Measurements from ENCODE around the gene WDR62. TPM values are rescaled to one million over a fixed set of nuclear protein-coding genes. Genes with fewer than 3 reads are reported as not detected.

Gene WDR62
- total and polyA plus RNA-seq, 10 of the 15 experiments (the other 5 are each of a cell fraction or from before 2014, with no cell fraction given): 0.08 to 20.6 (median 10.9) TPM

DNA sequence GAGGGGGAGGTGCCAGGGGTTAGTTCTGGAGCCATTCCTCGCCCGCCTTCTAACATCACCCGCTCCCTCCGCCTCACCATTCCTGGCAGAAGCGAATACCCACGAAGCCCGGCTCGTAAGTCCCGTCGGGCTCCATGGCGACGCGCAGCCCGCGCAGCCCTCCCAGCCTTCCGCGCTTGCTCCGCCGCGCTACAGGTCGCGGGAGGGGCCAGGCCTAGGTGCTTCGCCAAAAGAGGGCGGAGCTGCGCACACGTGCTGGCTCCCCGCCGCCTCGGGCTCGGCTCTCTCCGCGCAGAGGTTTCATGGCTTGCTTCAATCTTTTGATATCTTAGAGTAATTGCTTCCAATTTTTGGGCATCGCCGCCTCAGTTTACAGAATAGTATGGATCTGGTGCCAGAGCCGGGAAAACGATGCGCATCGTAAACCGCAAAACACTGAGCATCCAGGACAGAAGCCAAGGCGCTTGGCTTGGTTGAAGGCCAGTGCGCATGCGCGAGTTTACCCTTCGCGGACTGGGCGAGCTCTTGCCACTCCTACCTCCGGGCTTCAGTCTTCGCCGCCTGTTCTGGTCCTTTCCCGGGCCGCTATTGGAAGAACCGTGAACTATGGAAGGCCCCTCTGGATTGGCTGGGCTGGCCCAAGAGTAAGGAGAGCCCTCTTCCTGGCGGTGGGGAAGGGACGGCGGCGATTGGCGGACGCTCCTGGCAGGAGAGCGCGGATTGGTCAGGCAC, 60.2 kb downstream of the WDR62 start, which contains the start of gene POLR2I (continued):
- no peak for TF ChIP-seq ZNF24 (IDR thresholded peaks at IDR 0.05)
- TF ChIP-seq POLR2AphosphoS2 (IDR thresholded peaks at IDR 0.05; ENCODE audit: low read depth, low read length): 0 out of 2 replicates have a peak, but pooled peaks have one; percentile 56
- TF ChIP-seq EED (IDR thresholded peaks at IDR 0.05; ENCODE audit: low read depth): 0 out of 2 replicates have a peak, but pooled peaks have one; percentile 42
- TF ChIP-seq, protein P1, sequence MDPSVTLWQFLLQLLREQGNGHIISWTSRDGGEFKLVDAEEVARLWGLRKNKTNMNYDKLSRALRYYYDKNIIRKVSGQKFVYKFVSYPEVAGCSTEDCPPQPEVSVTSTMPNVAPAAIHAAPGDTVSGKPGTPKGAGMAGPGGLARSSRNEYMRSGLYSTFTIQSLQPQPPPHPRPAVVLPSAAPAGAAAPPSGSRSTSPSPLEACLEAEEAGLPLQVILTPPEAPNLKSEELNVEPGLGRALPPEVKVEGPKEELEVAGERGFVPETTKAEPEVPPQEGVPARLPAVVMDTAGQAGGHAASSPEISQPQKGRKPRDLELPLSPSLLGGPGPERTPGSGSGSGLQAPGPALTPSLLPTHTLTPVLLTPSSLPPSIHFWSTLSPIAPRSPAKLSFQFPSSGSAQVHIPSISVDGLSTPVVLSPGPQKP (IDR thresholded peaks at IDR 0.05; ENCODE audit: low read depth, low read length): no peak
- peak; percentile 86 for TF ChIP-seq RFX5 (IDR thresholded peaks at IDR 0.05; ENCODE audit: low read depth, low read length)
- TF ChIP-seq, protein P2, sequence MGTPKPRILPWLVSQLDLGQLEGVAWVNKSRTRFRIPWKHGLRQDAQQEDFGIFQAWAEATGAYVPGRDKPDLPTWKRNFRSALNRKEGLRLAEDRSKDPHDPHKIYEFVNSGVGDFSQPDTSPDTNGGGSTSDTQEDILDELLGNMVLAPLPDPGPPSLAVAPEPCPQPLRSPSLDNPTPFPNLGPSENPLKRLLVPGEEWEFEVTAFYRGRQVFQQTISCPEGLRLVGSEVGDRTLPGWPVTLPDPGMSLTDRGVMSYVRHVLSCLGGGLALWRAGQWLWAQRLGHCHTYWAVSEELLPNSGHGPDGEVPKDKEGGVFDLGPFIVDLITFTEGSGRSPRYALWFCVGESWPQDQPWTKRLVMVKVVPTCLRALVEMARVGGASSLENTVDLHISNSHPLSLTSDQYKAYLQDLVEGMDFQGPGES (IDR thresholded peaks at IDR 0.05): peak; percentile 81
- peak; percentile 40 to 58; a peak in 2 of 4 replicates for TF ChIP-seq IKZF2 (IDR thresholded peaks at IDR 0.05)
- no peak for TF ChIP-seq SMAD1 (IDR thresholded peaks at IDR 0.05; ENCODE audit: low read depth, partially characterized antibody)
- TF ChIP-seq PAX8 (IDR thresholded peaks at IDR 0.05): no peak
- peak; percentile 66; the same call in 1 of the 2 replicates for TF ChIP-seq TCF12 (IDR thresholded peaks at IDR 0.05; ENCODE audit: low read depth, low read length)
- TF ChIP-seq STAT1 (conservative IDR thresholded peaks at IDR 0.05): peak; percentile 71; the same call in 1 of the 2 replicates
- TF ChIP-seq MYB (IDR thresholded peaks at IDR 0.05; ENCODE audit: borderline replicate concordance, low read depth, low read length): no peak
- TF ChIP-seq CBX3 (IDR thresholded peaks at IDR 0.05; ENCODE audit: borderline replicate concordance, low read depth): no peak
- TF ChIP-seq CHD4 (IDR thresholded peaks at IDR 0.05): no peak
- TF ChIP-seq, protein P3, sequence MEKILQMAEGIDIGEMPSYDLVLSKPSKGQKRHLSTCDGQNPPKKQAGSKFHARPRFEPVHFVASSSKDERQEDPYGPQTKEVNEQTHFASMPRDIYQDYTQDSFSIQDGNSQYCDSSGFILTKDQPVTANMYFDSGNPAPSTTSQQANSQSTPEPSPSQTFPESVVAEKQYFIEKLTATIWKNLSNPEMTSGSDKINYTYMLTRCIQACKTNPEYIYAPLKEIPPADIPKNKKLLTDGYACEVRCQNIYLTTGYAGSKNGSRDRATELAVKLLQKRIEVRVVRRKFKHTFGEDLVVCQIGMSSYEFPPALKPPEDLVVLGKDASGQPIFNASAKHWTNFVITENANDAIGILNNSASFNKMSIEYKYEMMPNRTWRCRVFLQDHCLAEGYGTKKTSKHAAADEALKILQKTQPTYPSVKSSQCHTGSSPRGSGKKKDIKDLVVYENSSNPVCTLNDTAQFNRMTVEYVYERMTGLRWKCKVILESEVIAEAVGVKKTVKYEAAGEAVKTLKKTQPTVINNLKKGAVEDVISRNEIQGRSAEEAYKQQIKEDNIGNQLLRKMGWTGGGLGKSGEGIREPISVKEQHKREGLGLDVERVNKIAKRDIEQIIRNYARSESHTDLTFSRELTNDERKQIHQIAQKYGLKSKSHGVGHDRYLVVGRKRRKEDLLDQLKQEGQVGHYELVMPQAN (conservative IDR thresholded peaks at IDR 0.05): peak; percentile 91
- peak; percentile 14; the same call in 1 of the 2 replicates for TF ChIP-seq ATF7 (IDR thresholded peaks at IDR 0.05; ENCODE audit: low read depth)
- TF ChIP-seq RAD51 (IDR thresholded peaks at IDR 0.05): peak; percentile 84
- TF ChIP-seq SIN3A (IDR thresholded peaks at IDR 0.05; ENCODE audit: low read depth, low read length): peak; percentile 95
- TF ChIP-seq, protein P4, sequence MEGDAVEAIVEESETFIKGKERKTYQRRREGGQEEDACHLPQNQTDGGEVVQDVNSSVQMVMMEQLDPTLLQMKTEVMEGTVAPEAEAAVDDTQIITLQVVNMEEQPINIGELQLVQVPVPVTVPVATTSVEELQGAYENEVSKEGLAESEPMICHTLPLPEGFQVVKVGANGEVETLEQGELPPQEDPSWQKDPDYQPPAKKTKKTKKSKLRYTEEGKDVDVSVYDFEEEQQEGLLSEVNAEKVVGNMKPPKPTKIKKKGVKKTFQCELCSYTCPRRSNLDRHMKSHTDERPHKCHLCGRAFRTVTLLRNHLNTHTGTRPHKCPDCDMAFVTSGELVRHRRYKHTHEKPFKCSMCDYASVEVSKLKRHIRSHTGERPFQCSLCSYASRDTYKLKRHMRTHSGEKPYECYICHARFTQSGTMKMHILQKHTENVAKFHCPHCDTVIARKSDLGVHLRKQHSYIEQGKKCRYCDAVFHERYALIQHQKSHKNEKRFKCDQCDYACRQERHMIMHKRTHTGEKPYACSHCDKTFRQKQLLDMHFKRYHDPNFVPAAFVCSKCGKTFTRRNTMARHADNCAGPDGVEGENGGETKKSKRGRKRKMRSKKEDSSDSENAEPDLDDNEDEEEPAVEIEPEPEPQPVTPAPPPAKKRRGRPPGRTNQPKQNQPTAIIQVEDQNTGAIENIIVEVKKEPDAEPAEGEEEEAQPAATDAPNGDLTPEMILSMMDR (IDR thresholded peaks at IDR 0.05 in 2 of 3, conservative IDR thresholded peaks at IDR 0.05 in 1 of 3; ENCODE audit: control insufficient read depth in 2 of 3, extremely low read depth in 1 of 3, insufficient read depth in 1 of 3, low read depth in 3 of 3, low read length in 3 of 3): no peak
- TF ChIP-seq NFYA (IDR thresholded peaks at IDR 0.05; ENCODE audit: borderline replicate concordance, low read depth, low read length): peak; percentile 9
- TF ChIP-seq KDM1A (IDR thresholded peaks at IDR 0.05; ENCODE audit: borderline replicate concordance): no peak
- peak; percentile 96 for TF ChIP-seq SP1 (IDR thresholded peaks at IDR 0.05; ENCODE audit: low read depth, low read length)
- TF ChIP-seq ZNF384 (IDR thresholded peaks at IDR 0.05; ENCODE audit: borderline replicate concordance, low read depth, low read length): no peak
- TF ChIP-seq SRF (IDR thresholded peaks at IDR 0.05; ENCODE audit: low read depth in 2 of 2, low read length in 2 of 2): no peak
- TF ChIP-seq EGR1 (IDR thresholded peaks at IDR 0.05; ENCODE audit: borderline replicate concordance in 1 of 2, low read depth in 2 of 2, low read length in 2 of 2): 0 out of 3 replicates have a peak, but pooled peaks of 1 of the 2 experiments have one; percentile 21
- TF ChIP-seq CREB1 (IDR thresholded peaks at IDR 0.05; ENCODE audit: low read depth): peak; percentile 63; the same call in 1 of the 2 replicates
